Prostate gland (tissue), 2 donors: ENCODE measurements around the gene GOLGA2.

ENCODE experiments used
- CTCF ChIP-seq, 4 experiments: fragments of 200-600 bp in 2 of 4; fragments of 450-650 bp in 2 of 4; sonication (generic) in 2 of 4; IDR thresholded peaks; 1 replicate in 3 of 4; 2 replicates in 1 of 4; pipeline ENCODE4 v1.5.1; 2016 to 2019; ENCODE audit warnings: antibody characterized with exemption in 4 of 4, mild to moderate bottlenecking in 2 of 4, moderate library complexity in 2 of 4
- POLR2A ChIP-seq: fragments of 450-650 bp; IDR thresholded peaks from one replicate; pipeline ENCODE4 v1.6.1; 2016; ENCODE audit warnings: antibody characterized with exemption, mild to moderate bottlenecking

- TF ChIP-seq POLR2A (no peak), CTCF (IDR thresholded peaks at IDR 0.05) (no peak)
Observed at GRCh38 chr9:128246471-128246870, 29.3 kb downstream of the GOLGA2 start.
